Naive B cell (primary cell): Measurements from ENCODE around the gene CEACAM18. TPM values are rescaled to one million over a fixed set of nuclear protein-coding genes. Genes with fewer than 3 reads are reported as not detected.

ENCODE experiments used
- ATAC-seq, 2 donors: fragments of 150-1000 bp; cut with Tn5 transposase; 2 replicates each; pipeline ENCODE4 v1.10.0; 2021; ENCODE audit warnings: low read depth in 2 of 2, mild to moderate bottlenecking in 2 of 2, moderate library complexity in 2 of 2
- DNase-seq: peaks from one replicate; pipeline ENCODE4 v3.0.0; 2022
- H3K27ac Mint-ChIP-seq, 6 donors: one replicate each; pipeline ENCODE4 v1.8.0; 2020 to 2022; ENCODE audit warnings: mild to moderate bottlenecking in 6 of 6, mixed read lengths in 6 of 6, moderate library complexity in 5 of 6, inconsistent platforms in 2 of 6
- H3K27me3 Mint-ChIP-seq, 3 donors: one replicate each; pipeline ENCODE4 v1.8.0; 2021 to 2022; ENCODE audit warnings: mixed read lengths in 3 of 3, mild to moderate bottlenecking in 1 of 3
- H3K36me3 Mint-ChIP-seq, 2 donors: one replicate each; pipeline ENCODE4 v1.8.0; 2020 to 2022; ENCODE audit warnings: mixed read lengths in 2 of 2, inconsistent platforms in 1 of 2, mild to moderate bottlenecking in 1 of 2
- H3K4me1 Mint-ChIP-seq, 3 donors: one replicate each; pipeline ENCODE4 v1.8.0; 2020 to 2022; ENCODE audit warnings: mixed read lengths in 3 of 3, inconsistent platforms in 1 of 3, mild to moderate bottlenecking in 1 of 3, moderate library complexity in 1 of 3
- H3K4me3 Mint-ChIP-seq, 8 donors: one replicate each; pipeline ENCODE4 v1.8.0; 2020 to 2022; ENCODE audit warnings: mild to moderate bottlenecking in 8 of 8, mixed read lengths in 8 of 8, moderate library complexity in 8 of 8, inconsistent platforms in 2 of 8
- H3K9me3 Mint-ChIP-seq, 7 donors: one replicate each; pipeline ENCODE4 v1.8.0; 2020 to 2022; ENCODE audit warnings: mixed read lengths in 7 of 7, mild to moderate bottlenecking in 5 of 7, inconsistent platforms in 2 of 7, moderate library complexity in 1 of 7
- polyA plus RNA-seq, 6 donors: library from polyadenylated mRNA; unstranded; fragments of 300-500 nt; fragmentation: Illumina TruSeq; gene quantifications; one replicate each; pipeline ENCODE4 v1.2.3, GENCODE V29; 2021; ENCODE audit warnings: low read depth in 6 of 6

CEACAM18 gene
- polyA plus RNA-seq, 6 donors from 2014 or later: not detected

DNA sequence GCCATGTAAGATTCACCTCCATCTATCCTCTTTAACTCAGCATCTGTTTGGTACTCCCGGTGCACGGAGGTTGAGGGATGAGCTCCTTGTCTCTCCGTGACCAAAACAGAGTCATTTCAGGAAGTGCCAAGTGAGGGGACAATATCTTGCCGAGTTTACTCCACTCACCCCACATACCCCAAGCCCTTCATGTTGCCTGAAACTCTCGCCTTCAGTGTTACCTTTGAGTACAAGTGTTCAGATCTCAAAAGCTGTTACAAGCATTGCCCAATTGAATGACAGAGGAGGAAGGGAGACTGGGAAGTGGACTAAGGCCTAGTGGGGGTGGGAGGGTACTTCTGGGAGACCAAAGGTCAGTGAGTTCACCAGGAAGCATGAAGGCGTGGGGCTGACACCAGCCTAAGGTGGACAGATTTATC, 29.3 kb downstream of the CEACAM18 start:
- Mint-ChIP-seq H3K27ac (no peak overlapping the region), H3K27me3 (peaks cover 10 to 29% (median 14%) of the 10 kb centered on the region in 3 donors), H3K36me3 (peaks cover 5 to 6% of the 10 kb centered on the region in 2 donors), H3K4me3 (no peak overlapping the region), H3K4me1 (no peaks in the 10 kb centered on the region), H3K9me3 (peaks cover 0 to 10% (median 2%) of the 10 kb centered on the region in 7 donors)
- ATAC-seq (no peak), DNase-seq (no peak)

DNA sequence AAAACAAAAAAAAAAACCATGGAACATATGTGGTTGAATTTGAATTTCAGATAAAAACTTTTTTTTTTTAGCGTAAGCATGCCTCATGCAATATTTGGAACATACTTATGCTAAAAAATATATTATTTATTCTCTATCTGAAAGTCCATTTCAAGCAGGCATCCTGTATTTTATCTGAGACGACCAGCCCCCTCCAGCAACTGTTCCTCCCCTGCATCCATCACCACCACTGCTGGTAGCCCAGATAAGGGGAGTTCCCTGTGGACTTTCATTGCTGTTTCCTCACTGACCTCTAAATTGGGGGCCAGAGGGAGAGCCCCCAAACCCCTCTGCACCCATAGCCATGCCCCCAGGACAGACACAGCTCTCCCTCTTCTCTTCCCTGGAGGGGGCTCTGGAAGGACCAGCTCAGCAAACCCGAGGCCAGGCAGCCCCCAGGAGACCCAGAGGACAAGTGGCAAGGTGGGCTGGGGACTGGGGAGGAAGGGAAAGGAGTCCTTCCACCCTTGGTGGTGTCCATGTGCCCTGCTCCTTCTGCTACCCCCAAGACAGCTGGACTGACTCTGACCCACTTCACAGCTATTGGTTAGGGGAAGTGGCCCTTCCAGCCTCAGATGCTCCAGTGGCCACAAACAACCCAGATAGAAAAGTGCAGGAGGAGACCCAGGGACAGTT, 29.9 kb downstream of the CEACAM18 start:
- Mint-ChIP-seq H3K4me1 (no peaks in the 10 kb centered on the region), H3K27me3 (peaks cover 10 to 29% (median 14%) of the 10 kb centered on the region in 3 donors), H3K9me3 (peaks cover 0 to 10% (median 2%) of the 10 kb centered on the region in 7 donors), H3K4me3 (no peak overlapping the region), H3K27ac (peak overlapping the region in 1 of 6 donors; percentile 52), H3K36me3 (peaks cover 5 to 6% of the 10 kb centered on the region in 2 donors)
- DNase-seq (no peak), ATAC-seq (no peak)

DNA sequence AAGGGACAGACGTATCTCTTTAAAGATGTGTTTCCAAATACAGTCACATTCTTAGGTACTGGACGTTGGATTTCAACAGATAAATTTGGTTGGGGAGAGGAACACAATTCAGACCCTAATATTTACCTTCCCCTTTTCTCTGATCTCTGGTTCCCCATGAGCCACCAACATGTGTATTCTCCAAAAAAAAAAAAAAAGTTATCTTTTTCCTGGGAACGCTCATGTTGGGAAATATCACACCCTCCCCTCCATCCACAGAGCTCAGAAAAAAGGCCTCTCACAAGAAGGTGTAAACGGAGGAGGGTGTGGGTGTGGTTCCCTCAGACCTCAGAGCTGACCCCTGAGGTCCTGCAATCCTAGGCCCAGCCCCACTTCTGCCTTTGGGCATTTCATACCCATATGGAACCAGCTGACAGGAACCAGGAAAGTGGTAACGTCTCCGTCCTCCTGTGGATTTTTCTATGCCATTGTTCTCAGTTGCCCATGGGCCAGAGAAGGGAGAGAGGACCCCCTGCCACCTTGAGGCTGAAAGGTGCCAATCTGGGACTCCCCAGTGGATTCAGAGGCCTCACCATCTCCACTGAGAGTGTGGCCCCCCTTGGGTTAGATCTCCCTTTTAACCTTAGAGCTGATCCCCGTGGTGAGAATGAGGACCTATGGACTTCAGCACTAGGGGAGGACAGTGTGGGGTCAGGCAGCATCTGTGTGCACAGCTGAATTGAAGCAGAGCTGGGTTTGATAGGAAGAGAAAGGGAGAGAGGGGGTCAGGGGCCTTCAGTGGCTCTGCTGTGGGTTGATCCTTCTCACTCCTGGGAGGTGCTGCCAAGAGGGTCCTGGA, 31.7 kb downstream of the CEACAM18 start:
- Mint-ChIP-seq H3K4me3 (peak overlapping the region in 2 of 8 donors; percentile 2 to 71), H3K27me3 (peaks cover 10 to 26% (median 14%) of the 10 kb centered on the region in 3 donors), H3K36me3 (no peaks in the 10 kb centered on the region), H3K9me3 (peaks cover 0 to 2% (median 0%) of the 10 kb centered on the region in 7 donors), H3K4me1 (peaks cover 0 to 3% (median 0%) of the 10 kb centered on the region in 3 donors), H3K27ac (peak overlapping the region in 1 of 6 donors; percentile 5)
- DNase-seq (no peak), ATAC-seq (no peak)

- no peak for DNase-seq
- no peaks in the 10 kb centered on the region for H3K36me3 Mint-ChIP-seq
- peaks cover 3 to 5% (median 3%) of the 10 kb centered on the region in 3 donors for H3K4me1 Mint-ChIP-seq
- H3K27me3 Mint-ChIP-seq: peaks cover 10 to 17% (median 14%) of the 10 kb centered on the region in 3 donors
- no peaks in the 10 kb centered on the region for H3K9me3 Mint-ChIP-seq
- no peak overlapping the region for H3K27ac Mint-ChIP-seq
- H3K4me3 Mint-ChIP-seq: no peak overlapping the region
- ATAC-seq: no peak
These were observed 33.0 kb downstream of the CEACAM18 start for GRCh38 chr19:51511353-51511752.

GRCh38 chr19:51513968-51514367, 35.6 kb downstream of the CEACAM18 start:
- Mint-ChIP-seq H3K36me3 (peaks cover 0 to 5% of the 10 kb centered on the region in 2 donors), H3K4me3 (no peak overlapping the region), H3K4me1 (peaks cover 5 to 7% (median 5%) of the 10 kb centered on the region in 3 donors), H3K9me3 (peaks cover 0 to 8% (median 0%) of the 10 kb centered on the region in 7 donors), H3K27me3 (peaks cover 11 to 16% (median 14%) of the 10 kb centered on the region in 3 donors), H3K27ac (no peak overlapping the region)
- DNase-seq: no peak
- no peak for ATAC-seq

GRCh38 chr19:51514866-51515481, 36.6 kb downstream of the CEACAM18 start:
- peaks cover 0 to 8% (median 0%) of the 10 kb centered on the region in 7 donors for H3K9me3 Mint-ChIP-seq
- H3K4me1 Mint-ChIP-seq: peaks cover 5 to 7% (median 5%) of the 10 kb centered on the region in 3 donors
- DNase-seq (peak; percentile 45), ATAC-seq (peak; percentile 40 to 59)
- no peak overlapping the region for H3K4me3 Mint-ChIP-seq
- H3K27ac Mint-ChIP-seq: peak overlapping the region in 1 of 6 donors; percentile 81
- H3K27me3 Mint-ChIP-seq: peaks cover 11 to 15% (median 13%) of the 10 kb centered on the region in 3 donors
- peaks cover 0 to 5% of the 10 kb centered on the region in 2 donors for H3K36me3 Mint-ChIP-seq

DNA sequence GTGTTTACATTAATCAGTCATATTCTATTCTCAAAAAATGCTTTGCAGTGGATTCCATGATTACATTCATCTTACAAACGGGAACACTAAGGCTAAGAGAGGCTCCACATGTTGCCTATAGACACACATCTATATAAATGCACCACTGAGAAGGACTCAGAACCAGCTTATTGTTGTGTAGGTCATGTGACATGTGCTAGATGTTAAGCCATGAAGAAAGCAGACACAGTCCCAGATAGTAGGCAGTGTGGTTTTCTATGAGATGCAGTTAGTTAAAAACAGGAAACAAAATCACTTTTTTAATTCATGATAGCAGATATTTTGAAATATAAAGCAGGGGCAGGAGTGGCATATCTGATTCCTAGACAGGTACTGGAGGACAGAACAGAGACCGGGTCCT, 42.4 kb downstream of the CEACAM18 start:
- Mint-ChIP-seq H3K4me1 (peaks cover 18 to 25% (median 23%) of the 10 kb centered on the region in 3 donors), H3K27ac (no peak overlapping the region), H3K36me3 (peaks cover 0 to 5% of the 10 kb centered on the region in 2 donors), H3K4me3 (peak overlapping the region in 2 of 8 donors; percentile 70 to 85), H3K9me3 (peaks cover 0 to 8% (median 0%) of the 10 kb centered on the region in 7 donors), H3K27me3 (peaks cover 0 to 5% (median 0%) of the 10 kb centered on the region in 3 donors)
- DNase-seq: no peak
- ATAC-seq: no peak

DNA sequence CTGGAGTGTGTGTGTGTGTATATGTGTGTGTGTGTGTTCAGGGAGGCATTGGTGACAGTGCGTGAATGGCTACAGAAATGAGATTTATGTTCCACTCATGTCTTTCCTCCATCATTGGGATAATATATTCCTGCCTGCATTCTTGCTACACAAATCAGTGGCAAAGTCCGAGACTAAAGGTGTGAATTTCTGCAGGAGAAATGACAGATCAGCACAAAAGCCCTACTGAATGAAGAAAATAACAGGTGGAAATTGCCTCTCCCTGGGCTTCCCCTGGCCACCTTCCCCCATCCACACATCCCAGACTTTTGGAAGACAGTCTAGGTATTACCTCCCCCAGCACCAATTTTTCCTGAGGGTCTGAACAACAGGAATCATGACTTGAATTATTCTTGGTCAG, 43.0 kb downstream of the CEACAM18 start:
- H3K9me3 Mint-ChIP-seq: peaks cover 0 to 8% (median 0%) of the 10 kb centered on the region in 7 donors
- no peak for ATAC-seq

GRCh38 chr19:51521781-51522180, 43.4 kb downstream of the CEACAM18 start:
- DNase-seq: no peak
- Mint-ChIP-seq H3K27me3 (peaks cover 0 to 5% (median 0%) of the 10 kb centered on the region in 3 donors), H3K9me3 (peaks cover 0 to 8% (median 0%) of the 10 kb centered on the region in 7 donors), H3K27ac (no peak overlapping the region), H3K36me3 (peaks cover 0 to 5% of the 10 kb centered on the region in 2 donors), H3K4me1 (peaks cover 21 to 33% (median 24%) of the 10 kb centered on the region in 3 donors), H3K4me3 (no peak overlapping the region)
- ATAC-seq: no peak

More for the DNA sequence above, 43.0 kb downstream of the CEACAM18 start:
- Mint-ChIP-seq H3K27ac (peak overlapping the region in 1 of 6 donors; percentile 71), H3K36me3 (peaks cover 0 to 5% of the 10 kb centered on the region in 2 donors), H3K27me3 (peaks cover 0 to 5% (median 0%) of the 10 kb centered on the region in 3 donors), H3K4me3 (peak overlapping the region in 1 of 8 donors; percentile 85), H3K4me1 (peaks cover 21 to 29% (median 23%) of the 10 kb centered on the region in 3 donors)
- DNase-seq: no peak

DNA sequence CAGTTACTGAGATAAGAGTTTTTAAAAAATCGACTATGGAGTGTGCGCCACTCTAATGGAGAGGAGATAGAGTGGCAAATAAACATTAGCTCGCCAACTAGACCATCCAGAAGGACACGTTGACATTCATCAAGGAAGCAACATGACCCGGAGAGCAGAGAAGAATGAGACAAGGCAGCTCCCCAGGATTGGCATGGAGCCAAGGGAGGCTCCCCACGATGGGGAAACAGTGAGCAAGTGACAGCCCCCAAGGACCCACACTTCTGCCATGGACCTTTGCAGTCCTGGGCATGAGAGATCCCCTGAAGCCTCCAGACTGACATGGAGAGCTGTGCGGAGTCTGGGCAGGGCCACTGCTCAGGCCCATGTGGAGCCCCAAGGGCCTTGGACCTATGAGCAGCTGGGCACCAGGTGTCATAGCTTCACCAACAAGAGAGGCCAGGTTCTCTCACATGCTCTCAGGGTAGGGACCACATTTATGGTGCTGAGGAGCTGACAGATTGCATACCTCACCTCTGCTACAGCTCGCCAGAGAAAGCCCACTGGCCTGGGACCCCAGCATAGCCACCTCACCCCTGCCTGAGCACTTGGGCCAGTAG, 46.4 kb downstream of the CEACAM18 start:
- peak overlapping the region in 2 of 6 donors; percentile 40 to 54 for H3K27ac Mint-ChIP-seq
- H3K36me3 Mint-ChIP-seq: no peaks in the 10 kb centered on the region
- no peak overlapping the region for H3K4me3 Mint-ChIP-seq
- peaks cover 31 to 40% (median 31%) of the 10 kb centered on the region in 3 donors for H3K4me1 Mint-ChIP-seq
- DNase-seq (no peak), ATAC-seq (no peak)
- no peaks in the 10 kb centered on the region for H3K9me3 Mint-ChIP-seq
- no peaks in the 10 kb centered on the region for H3K27me3 Mint-ChIP-seq

GRCh38 chr19:51525651-51526050, 47.3 kb downstream of the CEACAM18 start:
- Mint-ChIP-seq H3K4me1 (peaks cover 34 to 47% (median 37%) of the 10 kb centered on the region in 3 donors), H3K27ac (peak overlapping the region in 1 of 6 donors; percentile 16), H3K9me3 (no peaks in the 10 kb centered on the region), H3K27me3 (no peaks in the 10 kb centered on the region), H3K4me3 (no peak overlapping the region), H3K36me3 (no peaks in the 10 kb centered on the region)
- DNase-seq (no peak), ATAC-seq (no peak)

- Mint-ChIP-seq H3K36me3 (no peaks in the 10 kb centered on the region), H3K4me3 (peak overlapping the region in 1 of 8 donors; percentile 9), H3K9me3 (no peaks in the 10 kb centered on the region), H3K27me3 (no peaks in the 10 kb centered on the region), H3K4me1 (peaks cover 34 to 46% (median 39%) of the 10 kb centered on the region in 3 donors), H3K27ac (peak overlapping the region in 2 of 6 donors; percentile 6 to 18)
- no peak for ATAC-seq
- no peak for DNase-seq
These were observed 51.0 kb downstream of the CEACAM18 start for GRCh38 chr19:51529301-51529700.
